ENCODE data around the gene BIN1.

The BIN1 gene

GRCh38 chr2:127016329-127016728 is 90.6 kb downstream of the BIN1 start:
- no peak for DNase-seq

- DNase-seq: no peak
These were observed 91.6 kb downstream of the BIN1 start for GRCh38 chr2:127015106-127015910.

- no peak for DNase-seq
These were observed 92.3 kb downstream of the BIN1 start for GRCh38 chr2:127014630-127015029.

- no peak for DNase-seq
These were observed 92.7 kb downstream of the BIN1 start for GRCh38 chr2:127014224-127014623.

GRCh38 chr2:127012868-127013267 is 94.1 kb downstream of the BIN1 start:
- no peak for DNase-seq

- DNase-seq: no peak
These were observed 94.7 kb downstream of the BIN1 start for GRCh38 chr2:127012215-127012614.

GRCh38 chr2:127011796-127012195 is 95.2 kb downstream of the BIN1 start:
- no peak for DNase-seq

- DNase-seq: no peak
These were observed 95.7 kb downstream of the BIN1 start for GRCh38 chr2:127011231-127011661.

GRCh38 chr2:127008265-127009015 is 98.5 kb downstream of the BIN1 start:
- DNase-seq: no peak

GRCh38 chr2:127007652-127008051 is 99.3 kb downstream of the BIN1 start:
- no peak for DNase-seq

- no peak for DNase-seq
These were observed 100.0 kb downstream of the BIN1 start for GRCh38 chr2:127006962-127007361.

- DNase-seq: no peak
These were observed 101.9 kb downstream of the BIN1 start for GRCh38 chr2:127004893-127005600.

GRCh38 chr2:127003070-127003800 is 103.7 kb downstream of the BIN1 start:
- no peak for DNase-seq

- no peak for DNase-seq
These were observed 105.2 kb downstream of the BIN1 start for GRCh38 chr2:127001751-127002150.

GRCh38 chr2:127000937-127001336 is 106.0 kb downstream of the BIN1 start:
- DNase-seq: no peak

GRCh38 chr2:127000194-127000593 is 106.8 kb downstream of the BIN1 start:
- no peak for DNase-seq

- DNase-seq: no peak
These were observed 107.7 kb downstream of the BIN1 start for GRCh38 chr2:126999106-126999756.

- no peak for DNase-seq
These were observed 108.5 kb downstream of the BIN1 start for GRCh38 chr2:126998486-126998885.
